ENCODE data around the gene TIMP2. TPM values are rescaled to one million over a fixed set of nuclear protein-coding genes. Genes with fewer than 3 reads are reported as not detected.
"Not testable (repeated sequence)": the region's sequence is repeated elsewhere in the genome, so short reads cannot be mapped to it uniquely, and the experiment has no call there.

TIMP2 gene
- polyA plus RNA-seq, 2 of the 4 experiments (the other 2 are of a cell fraction) = 68.1 to 166 TPM

GRCh38 chr17:78915872-78916632 is 9.1 kb downstream of the TIMP2 start (continued):
- no peak for TF ChIP-seq RNF2 (IDR thresholded peaks at IDR 0.05; ENCODE audit: borderline replicate concordance, low read depth)
- no peak for TF ChIP-seq HDAC2 (IDR thresholded peaks at IDR 0.05)
- no peak for TF ChIP-seq ATOH8 (CRISPR knock-in tag; IDR thresholded peaks at IDR 0.05; ENCODE audit: low read depth)
- TF ChIP-seq CEBPB (IDR thresholded peaks at IDR 0.05) = peak in 1 of 2 experiments; percentile 50; a peak in 2 of 4 replicates
- TF ChIP-seq CHD2 (IDR thresholded peaks at IDR 0.05; ENCODE audit: low read length, partially characterized antibody) = no peak
- no peak for TF ChIP-seq MAFK (IDR thresholded peaks at IDR 0.05; ENCODE audit: partially characterized antibody)
- TF ChIP-seq GATA3 (IDR thresholded peaks at IDR 0.05; ENCODE audit: borderline replicate concordance) = peak; percentile 42
- no peak for TF ChIP-seq RCOR1 (IDR thresholded peaks at IDR 0.05; ENCODE audit: low read depth, low read length)
- TF ChIP-seq FOSL2 (IDR thresholded peaks at IDR 0.05) = no peak
- peak; percentile 53; the same call in 1 of the 2 replicates for TF ChIP-seq FOSL2 (CRISPR knock-in tag; IDR thresholded peaks at IDR 0.05)
- TF ChIP-seq CHD4 (IDR thresholded peaks at IDR 0.05; ENCODE audit: borderline replicate concordance) = no peak
- no peak for TF ChIP-seq FOSB (CRISPR knock-in tag; IDR thresholded peaks at IDR 0.05)
- no peak for TF ChIP-seq BCL3 (IDR thresholded peaks at IDR 0.05)
- no peak for TF ChIP-seq CBX2 (IDR thresholded peaks at IDR 0.05; ENCODE audit: borderline replicate concordance, low read depth)
- TF ChIP-seq HOXA7 (CRISPR knock-in tag; IDR thresholded peaks at IDR 0.05) = no peak
- TF ChIP-seq HEYL (CRISPR knock-in tag; IDR thresholded peaks at IDR 0.05) = no peak
- no peak for TF ChIP-seq POLR2A (IDR thresholded peaks at IDR 0.05; ENCODE audit: low read length)
- TF ChIP-seq NR3C1 (IDR thresholded peaks at IDR 0.05) = no peak

GRCh38 chr17:78913115-78913514 is 12.1 kb downstream of the TIMP2 start:
- 94% methylated on average over 15 of the region's 15 CpGs for WGBS (ENCODE audit: missing lambda C conversion rate)
- FAIRE-seq = no peak
- H3K27ac ChIP-seq = no peak overlapping the region

GRCh38 chr17:78912082-78912481 is 13.1 kb downstream of the TIMP2 start:
- no peaks in the 10 kb centered on the region for H3K9me3 ChIP-seq
- H3K4me3 ChIP-seq = no peak overlapping the region
- ChIA-PET CTCF (interaction anchor here (0.7 to 2.2 kb wide), 6 partner anchors 12 to 58 kb away, joined by 3 to 6 read pairs (median 3); no protein-coding TSS in a partner anchor), POLR2A (no interaction called here)
- H3K4me1 ChIP-seq = peaks cover 31% of the 10 kb centered on the region
- H3K4me2 ChIP-seq = no peak overlapping the region
- DNase-seq (ENCODE audit: low read depth in 1 of 2, low spot score in 1 of 2) (no peak), ATAC-seq (no peak), FAIRE-seq (no peak)
- H3K27ac ChIP-seq = peak overlapping the region in 1 of 2 experiments; percentile 17; a peak in 1 of 6 replicates
- WGBS (ENCODE audit: missing lambda C conversion rate) = 97% methylated on average over 8 of the region's 8 CpGs
- TF ChIP-seq RAD21 (conservative IDR thresholded peaks at IDR 0.05 in 1 of 2, IDR thresholded peaks at IDR 0.05 in 1 of 2) (no peak), POLR2A (IDR thresholded peaks at IDR 0.05; ENCODE audit: low read length) (no peak), ZFP36 (IDR thresholded peaks at IDR 0.05; ENCODE audit: borderline replicate concordance, partially characterized antibody) (no peak), HOXB5 (CRISPR knock-in tag; IDR thresholded peaks at IDR 0.05) (no peak), CBX8 (IDR thresholded peaks at IDR 0.05) (no peak), ZC3H11A (IDR thresholded peaks at IDR 0.05) (no peak), RNF2 (IDR thresholded peaks at IDR 0.05; ENCODE audit: borderline replicate concordance, low read depth) (no peak)

More at GRCh38 chr17:78913115-78913514, 12.1 kb downstream of the TIMP2 start:
- TF ChIP-seq TFCP2L1 (CRISPR knock-in tag; IDR thresholded peaks at IDR 0.05) = no peak
- peak; percentile 34 for TF ChIP-seq MAFK (IDR thresholded peaks at IDR 0.05; ENCODE audit: partially characterized antibody)
- Histone ChIP-seq H3K4me2 (no peak overlapping the region), H3K4me1 (peaks cover 35% of the 10 kb centered on the region), H3K4me3 (no peak overlapping the region), H3K9me3 (no peaks in the 10 kb centered on the region)
- CTCF ChIA-PET = interaction anchor here (0.6 to 2.2 kb wide), 3 partner anchors 25 to 309 kb away, joined by 3 to 6 read pairs (median 3); no protein-coding TSS in a partner anchor
- no peak for DNase-seq (ENCODE audit: low read depth in 1 of 2, low spot score in 1 of 2)
- POLR2A ChIA-PET = no interaction called here
- ATAC-seq = no peak

GRCh38 chr17:78911543-78911942 is 13.6 kb downstream of the TIMP2 start:
- H3K9me3 ChIP-seq; ATAC-seq; FAIRE-seq; H3K4me3 ChIP-seq; H3K27ac ChIP-seq; DNase-seq (ENCODE audit: low read depth in 1 of 2, low spot score in 1 of 2); POLR2A ChIA-PET; H3K4me2 ChIP-seq: not testable (repeated sequence)
- H3K4me1 ChIP-seq = peaks cover 28% of the 10 kb centered on the region
- CTCF ChIA-PET = interaction anchor here (0.7 to 2.7 kb wide), 8 partner anchors 12 to 61 kb away, joined by 3 to 14 read pairs (median 4); no protein-coding TSS in a partner anchor
- WGBS (ENCODE audit: missing lambda C conversion rate) = 87% methylated on average over 7 of the region's 7 CpGs
